ENCODE results near the gene PPFIA2.

Gene PPFIA2

DNA sequence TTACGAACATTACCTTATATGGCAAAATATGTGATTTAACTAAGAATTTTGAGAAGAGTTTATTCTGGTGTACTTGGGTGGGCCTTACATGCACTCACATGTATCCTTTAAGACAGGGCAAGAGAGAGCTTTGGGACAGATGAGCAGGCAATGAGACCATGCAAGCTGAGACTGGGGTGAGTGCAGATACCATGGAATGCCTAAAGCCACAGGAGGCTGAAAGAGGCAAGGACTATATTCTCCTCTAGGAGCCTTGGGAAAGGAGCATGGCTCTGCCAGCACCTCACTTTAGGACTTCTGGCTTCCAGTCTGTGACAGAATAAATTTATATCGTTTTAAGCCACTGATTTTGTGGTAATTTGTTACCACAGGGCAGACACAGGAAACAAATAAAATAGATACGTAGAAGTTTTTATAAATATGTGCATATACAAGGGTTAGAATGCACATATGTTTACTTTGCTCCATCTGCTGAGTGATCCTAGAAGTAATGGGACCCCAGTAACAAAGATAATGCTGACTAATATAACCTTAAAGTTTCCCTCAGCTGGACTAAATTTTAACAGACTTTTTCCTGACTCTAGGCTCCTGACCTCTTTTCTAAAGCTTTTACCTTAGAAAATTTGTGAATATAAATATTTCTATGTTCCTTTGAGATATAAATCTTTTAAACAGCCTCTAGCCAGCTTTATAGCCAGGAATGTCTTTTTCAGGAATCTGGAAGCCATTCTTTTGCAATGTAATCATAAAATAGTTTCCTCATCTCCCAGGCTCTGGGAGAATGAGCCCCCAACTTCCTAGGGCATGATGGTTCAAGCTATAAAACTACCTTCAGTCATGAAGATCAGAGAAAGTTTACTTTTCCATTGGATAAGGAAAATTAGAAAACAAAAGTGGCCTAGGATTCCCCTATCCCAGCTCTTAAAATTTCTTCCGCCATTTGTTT lies 216.8 kb downstream of the PPFIA2 start:
- Histone ChIP-seq H3K27me3 (ENCODE audit: insufficient read depth, low read length) (no peaks in the 10 kb centered on the region), H3K4me2 (ENCODE audit: low read length) (no peak overlapping the region), H3K9ac (ENCODE audit: low read length) (no peak overlapping the region), H3K9me2 (ENCODE audit: low read depth, low read length) (no peaks in the 10 kb centered on the region), H3K79me2 (ENCODE audit: insufficient read depth, low read length) (no peaks in the 10 kb centered on the region), H3K4me3 (ENCODE audit: low read depth, low read length, poor library complexity, severe bottlenecking) (no peak overlapping the region), H2AFZ (ENCODE audit: low read length) (no peak overlapping the region), H4K20me1 (ENCODE audit: insufficient read depth, low read length) (no peaks in the 10 kb centered on the region), H3K27ac (ENCODE audit: low read depth, low read length, poor library complexity, severe bottlenecking) (no peak overlapping the region), H3K36me3 (ENCODE audit: insufficient read depth, low read length) (no peaks in the 10 kb centered on the region), H3K4me1 (ENCODE audit: insufficient read depth, low read length, severe bottlenecking) (no peaks in the 10 kb centered on the region), H3F3A (ENCODE audit: insufficient read depth, low read length) (no peaks in the 10 kb centered on the region), H3K9me3 (ENCODE audit: low read length) (no peaks in the 10 kb centered on the region)
- TF ChIP-seq, protein P1, sequence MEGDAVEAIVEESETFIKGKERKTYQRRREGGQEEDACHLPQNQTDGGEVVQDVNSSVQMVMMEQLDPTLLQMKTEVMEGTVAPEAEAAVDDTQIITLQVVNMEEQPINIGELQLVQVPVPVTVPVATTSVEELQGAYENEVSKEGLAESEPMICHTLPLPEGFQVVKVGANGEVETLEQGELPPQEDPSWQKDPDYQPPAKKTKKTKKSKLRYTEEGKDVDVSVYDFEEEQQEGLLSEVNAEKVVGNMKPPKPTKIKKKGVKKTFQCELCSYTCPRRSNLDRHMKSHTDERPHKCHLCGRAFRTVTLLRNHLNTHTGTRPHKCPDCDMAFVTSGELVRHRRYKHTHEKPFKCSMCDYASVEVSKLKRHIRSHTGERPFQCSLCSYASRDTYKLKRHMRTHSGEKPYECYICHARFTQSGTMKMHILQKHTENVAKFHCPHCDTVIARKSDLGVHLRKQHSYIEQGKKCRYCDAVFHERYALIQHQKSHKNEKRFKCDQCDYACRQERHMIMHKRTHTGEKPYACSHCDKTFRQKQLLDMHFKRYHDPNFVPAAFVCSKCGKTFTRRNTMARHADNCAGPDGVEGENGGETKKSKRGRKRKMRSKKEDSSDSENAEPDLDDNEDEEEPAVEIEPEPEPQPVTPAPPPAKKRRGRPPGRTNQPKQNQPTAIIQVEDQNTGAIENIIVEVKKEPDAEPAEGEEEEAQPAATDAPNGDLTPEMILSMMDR (IDR thresholded peaks at IDR 0.05; ENCODE audit: low read length) = no peak
- no peak for TF ChIP-seq EZH2 (IDR thresholded peaks at IDR 0.05; ENCODE audit: borderline replicate concordance, low read length)

DNA sequence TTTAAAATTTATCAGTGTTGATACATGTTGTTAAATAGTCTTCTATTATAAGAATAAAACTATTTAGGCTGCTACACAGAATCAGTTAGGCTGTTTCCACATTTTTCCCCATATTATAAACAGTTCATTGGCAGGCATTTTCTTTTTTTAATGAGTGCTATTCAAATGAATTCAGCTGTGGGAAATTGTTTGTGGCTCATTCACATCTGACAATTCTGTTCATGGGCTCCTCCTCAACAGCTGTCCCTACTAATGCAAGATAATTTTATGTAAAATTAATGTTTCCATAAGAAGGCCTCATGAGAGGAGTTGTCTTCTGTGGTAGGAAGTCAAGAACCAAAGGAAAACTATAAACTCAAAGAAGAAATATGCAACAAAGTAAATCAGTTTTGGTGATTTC lies 218.0 kb downstream of the PPFIA2 start:
- no peak for TF ChIP-seq EZH2 (IDR thresholded peaks at IDR 0.05; ENCODE audit: borderline replicate concordance, low read length)
- TF ChIP-seq, protein P1 (IDR thresholded peaks at IDR 0.05; ENCODE audit: low read length) = no peak
- no peak overlapping the region for H3K4me3 ChIP-seq (ENCODE audit: low read depth, low read length, poor library complexity, severe bottlenecking)
- H3K4me2 ChIP-seq (ENCODE audit: low read length) = no peak overlapping the region
- no peaks in the 10 kb centered on the region for H3K79me2 ChIP-seq (ENCODE audit: insufficient read depth, low read length)
- H3F3A ChIP-seq (ENCODE audit: insufficient read depth, low read length) = no peaks in the 10 kb centered on the region
- no peak overlapping the region for H3K9ac ChIP-seq (ENCODE audit: low read length)
- H3K27me3 ChIP-seq (ENCODE audit: insufficient read depth, low read length) = no peaks in the 10 kb centered on the region
- no peaks in the 10 kb centered on the region for H3K9me2 ChIP-seq (ENCODE audit: low read depth, low read length)
- H2AFZ ChIP-seq (ENCODE audit: low read length) = no peak overlapping the region
- no peak overlapping the region for H3K27ac ChIP-seq (ENCODE audit: low read depth, low read length, poor library complexity, severe bottlenecking)
- no peaks in the 10 kb centered on the region for H3K9me3 ChIP-seq (ENCODE audit: low read length)
- no peaks in the 10 kb centered on the region for H3K4me1 ChIP-seq (ENCODE audit: insufficient read depth, low read length, severe bottlenecking)
- no peaks in the 10 kb centered on the region for H3K36me3 ChIP-seq (ENCODE audit: insufficient read depth, low read length)
- no peaks in the 10 kb centered on the region for H4K20me1 ChIP-seq (ENCODE audit: insufficient read depth, low read length)

DNA sequence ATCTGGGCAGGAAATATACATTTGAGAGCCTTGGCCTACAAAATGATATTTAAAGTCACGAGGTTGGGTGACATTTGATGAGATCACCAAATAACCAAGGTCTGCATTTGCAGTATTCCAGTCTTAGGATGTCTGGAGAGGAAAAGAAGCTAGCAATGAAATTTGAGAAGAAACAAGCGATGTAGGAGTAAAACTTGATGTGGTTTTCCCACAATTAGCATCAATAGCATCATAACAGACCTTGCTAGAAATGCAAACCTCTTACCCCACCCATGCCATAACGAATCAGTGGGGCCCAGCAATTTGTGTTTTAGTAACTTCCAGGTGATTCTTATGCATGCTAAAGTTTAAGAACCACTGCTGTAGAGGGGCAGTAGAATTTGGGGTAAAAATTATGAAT lies 219.9 kb downstream of the PPFIA2 start:
- H3K27ac ChIP-seq (ENCODE audit: low read depth, low read length, poor library complexity, severe bottlenecking) = no peak overlapping the region
- no peaks in the 10 kb centered on the region for H3K27me3 ChIP-seq (ENCODE audit: insufficient read depth, low read length)
- TF ChIP-seq EZH2 (IDR thresholded peaks at IDR 0.05; ENCODE audit: borderline replicate concordance, low read length) = no peak
- TF ChIP-seq, protein P1 (IDR thresholded peaks at IDR 0.05; ENCODE audit: low read length) = no peak
- H3K36me3 ChIP-seq (ENCODE audit: insufficient read depth, low read length) = no peaks in the 10 kb centered on the region
- no peak overlapping the region for H3K4me3 ChIP-seq (ENCODE audit: low read depth, low read length, poor library complexity, severe bottlenecking)
- H3K79me2 ChIP-seq (ENCODE audit: insufficient read depth, low read length) = no peaks in the 10 kb centered on the region
- H3K9me2 ChIP-seq (ENCODE audit: low read depth, low read length) = no peaks in the 10 kb centered on the region
- H4K20me1 ChIP-seq (ENCODE audit: insufficient read depth, low read length) = no peaks in the 10 kb centered on the region
- no peak overlapping the region for H3K4me2 ChIP-seq (ENCODE audit: low read length)
- no peaks in the 10 kb centered on the region for H3K4me1 ChIP-seq (ENCODE audit: insufficient read depth, low read length, severe bottlenecking)
- no peak overlapping the region for H3K9ac ChIP-seq (ENCODE audit: low read length)
- H3F3A ChIP-seq (ENCODE audit: insufficient read depth, low read length) = no peaks in the 10 kb centered on the region
- no peaks in the 10 kb centered on the region for H3K9me3 ChIP-seq (ENCODE audit: low read length)
- no peak overlapping the region for H2AFZ ChIP-seq (ENCODE audit: low read length)
